PC-9 (cell line): ENCODE results near the gene NDUFAF2. TPM values are rescaled to one million over a fixed set of nuclear protein-coding genes. Genes with fewer than 3 reads are reported as not detected.

Experiments
- BruUV-seq: library from RNA; stranded (reverse); fragments of 400-500 nt; replicated peaks from 2 replicates; lab custom pipeline; 2021; lab: Mats Ljungman, UMichigan
- CTCF ChIA-PET: fragments of 300-600 bp; sonication (Branson Sonifier 250); formaldehyde crosslinking; loops from one replicate; lab custom pipeline; 2022; ENCODE audit warnings: antibody characterized with exemption; lab: Charles Lee
- POLR2A ChIA-PET: fragments of 300-600 bp; sonication (Branson Sonifier 250); formaldehyde crosslinking; loops from one replicate; lab custom pipeline; 2022; ENCODE audit warnings: antibody characterized with exemption; ENCODE audit not compliant: unreplicated experiment; lab: Charles Lee
- DNase-seq, 2 experiments: peaks; one replicate each; pipeline versions ENCODE4 v3.0.0 to v3.0.0-alpha.2; 2015 to 2022; ENCODE audit warnings: mixed read lengths in 1 of 2
- H2AFZ ChIP-seq: fragments of 200-600 bp; sonication (generic); 2 replicates; pipeline ENCODE4 v1.8.1; 2017; ENCODE audit warnings: antibody characterized with exemption
- H3F3A ChIP-seq: fragments of 200-600 bp; sonication (generic); 2 replicates; pipeline ENCODE4 v1.8.1; 2017; ENCODE audit warnings: antibody characterized with exemption, mild to moderate bottlenecking, low read depth; ENCODE audit not compliant: insufficient read depth
- H3K27ac ChIP-seq: fragments of 200-600 bp; sonication (generic); 2 replicates; pipeline ENCODE4 v1.6.1; 2016; ENCODE audit warnings: mixed run types
- H3K27me3 ChIP-seq: fragments of 200-600 bp; sonication (generic); 2 replicates; pipeline ENCODE4 v1.6.1; 2016; ENCODE audit warnings: low read depth, mixed run types; ENCODE audit not compliant: insufficient read depth
- H3K36me3 ChIP-seq: fragments of 200-600 bp; sonication (generic); 2 replicates; pipeline ENCODE4 v1.6.1; 2016; ENCODE audit warnings: low read depth, mixed run types
- H3K4me1 ChIP-seq: fragments of 200-600 bp; sonication (generic); replicated peaks from 2 replicates; pipeline ENCODE4 v1.6.1; 2016; ENCODE audit warnings: mixed run types; ENCODE audit not compliant: insufficient read depth
- H3K4me2 ChIP-seq: fragments of 200-600 bp; sonication (generic); 2 replicates; pipeline ENCODE4 v1.6.1; 2017; ENCODE audit warnings: mixed run types
- H3K4me3 ChIP-seq: fragments of 200-600 bp; sonication (generic); 2 replicates; pipeline ENCODE4 v1.6.1; 2016; ENCODE audit warnings: mixed run types
- H3K79me2 ChIP-seq: fragments of 200-600 bp; sonication (generic); 2 replicates; pipeline ENCODE4 v1.6.1; 2017; ENCODE audit warnings: low read depth, mixed run types
- H3K9me2 ChIP-seq: fragments of 200-600 bp; sonication (generic); 2 replicates; pipeline ENCODE4 v1.8.1; 2017; ENCODE audit warnings: mild to moderate bottlenecking; ENCODE audit not compliant: insufficient read depth
- H3K9me3 ChIP-seq: fragments of 200-600 bp; sonication (generic); 2 replicates; pipeline ENCODE4 v1.8.1; 2016; ENCODE audit warnings: low read depth; ENCODE audit not compliant: insufficient read depth
- H4K20me1 ChIP-seq: fragments of 200-600 bp; sonication (generic); 2 replicates; pipeline ENCODE4 v1.8.1; 2017; ENCODE audit not compliant: insufficient read depth
- EZH2 ChIP-seq: fragments of 200-600 bp; sonication (generic); IDR thresholded peaks from 2 replicates; pipeline ENCODE4 v1.8.0; 2017; ENCODE audit warnings: antibody characterized with exemption, low read depth
- intact Hi-C: fragments of 100-400 bp; cut with micrococcal nuclease; formaldehyde crosslinking; loops from one replicate; pipeline ENCODE4 v1.10.0; 2022; ENCODE audit not compliant: unreplicated experiment
- total RNA-seq: library from RNA; stranded (reverse); gene quantifications from 2 replicates; pipeline ENCODE4 v1.2.3, GENCODE V29; 2021
- TF ChIP-seq, protein P1 (sequence below): fragments of 200-600 bp; sonication (generic); conservative IDR thresholded peaks from 2 replicates; pipeline ENCODE4 v1.6.1; 2017; ENCODE audit warnings: mixed run types, antibody characterized with exemption, mild to moderate bottlenecking, moderate library complexity

NDUFAF2 gene
- total RNA-seq, 1 experiment from 2014 or later: 42.7 TPM

DNA sequence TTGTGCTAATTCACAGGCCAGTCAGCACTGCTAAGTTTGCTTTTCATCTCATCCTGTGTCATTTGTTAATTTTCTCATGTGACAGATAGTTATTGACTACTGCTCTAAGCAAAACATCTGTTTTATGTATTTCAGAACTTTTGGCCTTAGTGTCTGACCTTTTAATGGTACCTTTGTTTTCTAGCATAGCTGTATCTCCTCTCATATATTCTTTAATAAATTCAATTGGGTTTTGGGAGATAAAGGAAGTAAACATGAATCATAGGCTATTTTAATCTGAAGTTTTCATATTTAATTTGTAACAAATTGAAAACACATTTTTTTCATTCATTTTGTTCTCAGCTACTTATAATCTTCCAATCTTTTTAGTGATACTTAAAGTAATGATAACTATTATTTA is 13.1 kb downstream of the NDUFAF2 start:
- TF ChIP-seq EZH2: no peak
- TF ChIP-seq, protein P1, sequence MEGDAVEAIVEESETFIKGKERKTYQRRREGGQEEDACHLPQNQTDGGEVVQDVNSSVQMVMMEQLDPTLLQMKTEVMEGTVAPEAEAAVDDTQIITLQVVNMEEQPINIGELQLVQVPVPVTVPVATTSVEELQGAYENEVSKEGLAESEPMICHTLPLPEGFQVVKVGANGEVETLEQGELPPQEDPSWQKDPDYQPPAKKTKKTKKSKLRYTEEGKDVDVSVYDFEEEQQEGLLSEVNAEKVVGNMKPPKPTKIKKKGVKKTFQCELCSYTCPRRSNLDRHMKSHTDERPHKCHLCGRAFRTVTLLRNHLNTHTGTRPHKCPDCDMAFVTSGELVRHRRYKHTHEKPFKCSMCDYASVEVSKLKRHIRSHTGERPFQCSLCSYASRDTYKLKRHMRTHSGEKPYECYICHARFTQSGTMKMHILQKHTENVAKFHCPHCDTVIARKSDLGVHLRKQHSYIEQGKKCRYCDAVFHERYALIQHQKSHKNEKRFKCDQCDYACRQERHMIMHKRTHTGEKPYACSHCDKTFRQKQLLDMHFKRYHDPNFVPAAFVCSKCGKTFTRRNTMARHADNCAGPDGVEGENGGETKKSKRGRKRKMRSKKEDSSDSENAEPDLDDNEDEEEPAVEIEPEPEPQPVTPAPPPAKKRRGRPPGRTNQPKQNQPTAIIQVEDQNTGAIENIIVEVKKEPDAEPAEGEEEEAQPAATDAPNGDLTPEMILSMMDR: no peak
- Histone ChIP-seq H3K4me1 (no peaks in the 10 kb centered on the region), H3K4me2 (no peak overlapping the region), H3K4me3 (no peak overlapping the region), H4K20me1 (peaks cover 26% of the 10 kb centered on the region), H3K27ac (no peak overlapping the region), H3K36me3 (0 out of 2 replicates have a peak, but pooled peaks cover 3% of the 10 kb centered on the region), H3K9me3 (peaks cover 4% of the 10 kb centered on the region; the same call in 1 of the 2 replicates), H3K27me3 (no peaks in the 10 kb centered on the region), H3K9me2 (no peaks in the 10 kb centered on the region), H3K79me2 (peaks cover 76% of the 10 kb centered on the region), H3F3A (no peaks in the 10 kb centered on the region; the same call in 1 of the 2 replicates), H2AFZ (no peak overlapping the region)
- ChIA-PET POLR2A (interaction anchor here (0.6 kb wide), 1 partner anchor 599 kb away, joined by 9 read pairs; no protein-coding TSS in a partner anchor), CTCF (no interaction called here)
- intact Hi-C loops: loop anchor here (2.0 to 10.0 kb wide), 2 partner anchors 977 to 1267 kb away; no protein-coding TSS in a partner anchor
- DNase-seq: no peak
- no TSS peak for BruUV-seq

DNA sequence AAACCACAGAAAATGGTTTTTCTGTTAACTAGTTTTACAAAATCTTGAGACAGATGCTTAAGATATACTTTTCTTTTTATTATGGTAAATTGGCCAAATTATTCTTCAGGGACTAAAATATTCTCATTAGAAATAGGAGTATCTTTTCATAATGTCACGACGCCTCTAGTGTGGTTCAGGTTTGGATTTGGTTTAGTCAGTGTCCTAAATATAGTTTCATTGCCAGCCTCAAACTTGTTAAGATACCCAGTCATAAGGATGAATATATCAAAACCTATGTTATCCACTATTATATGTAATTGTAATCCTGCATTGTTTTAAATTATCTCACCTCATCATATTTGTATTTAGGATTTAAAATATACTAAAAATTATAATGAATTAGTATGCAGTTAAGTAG is 13.7 kb downstream of the NDUFAF2 start:
- CTCF ChIA-PET: no interaction called here
- Histone ChIP-seq H3K27ac (no peak overlapping the region), H3K4me3 (no peak overlapping the region), H4K20me1 (peaks cover 26% of the 10 kb centered on the region), H3F3A (no peaks in the 10 kb centered on the region; the same call in 1 of the 2 replicates), H3K9me2 (no peaks in the 10 kb centered on the region), H3K4me1 (no peaks in the 10 kb centered on the region), H3K4me2 (no peak overlapping the region), H3K27me3 (no peaks in the 10 kb centered on the region), H2AFZ (no peak overlapping the region), H3K79me2 (peaks cover 74% of the 10 kb centered on the region), H3K36me3 (0 out of 2 replicates have a peak, but pooled peaks cover 3% of the 10 kb centered on the region), H3K9me3 (peaks cover 4% of the 10 kb centered on the region; the same call in 1 of the 2 replicates)
- no peak for DNase-seq
- TF ChIP-seq, protein P1: no peak
- no peak for TF ChIP-seq EZH2
- intact Hi-C loops: loop anchor here (2.0 to 10.0 kb wide), 2 partner anchors 976 to 1266 kb away; no protein-coding TSS in a partner anchor
- POLR2A ChIA-PET: interaction anchor here (0.7 kb wide), 1 partner anchor 373 kb away, joined by 10 read pairs; no protein-coding TSS in a partner anchor
- BruUV-seq: no TSS peak

DNA sequence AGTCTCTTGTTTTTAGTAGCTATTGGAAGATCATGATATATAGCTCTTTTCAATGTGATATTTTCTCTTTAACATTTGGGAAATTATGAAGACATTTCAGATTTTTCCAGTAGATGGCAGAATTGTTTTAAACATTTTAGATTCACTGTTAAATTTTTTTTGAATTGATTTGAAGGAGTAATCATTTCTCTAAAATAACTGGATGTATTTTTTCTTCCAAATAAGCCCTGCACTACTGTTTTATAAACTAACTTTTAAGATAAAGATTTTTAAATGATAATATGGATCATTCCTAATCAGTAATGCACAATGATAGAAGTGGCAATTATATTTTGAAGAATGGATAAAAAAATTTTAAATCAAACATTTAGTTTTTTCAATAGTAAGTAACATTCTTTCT is 14.2 kb downstream of the NDUFAF2 start:
- Histone ChIP-seq H3K9me3 (peaks cover 4% of the 10 kb centered on the region; the same call in 1 of the 2 replicates), H3K36me3 (0 out of 2 replicates have a peak, but pooled peaks cover 3% of the 10 kb centered on the region), H2AFZ (no peak overlapping the region), H3K9me2 (no peaks in the 10 kb centered on the region), H3K27ac (no peak overlapping the region), H3K4me3 (no peak overlapping the region), H3K79me2 (peaks cover 70% of the 10 kb centered on the region), H3K27me3 (no peaks in the 10 kb centered on the region), H3F3A (no peaks in the 10 kb centered on the region; the same call in 1 of the 2 replicates), H3K4me2 (no peak overlapping the region), H3K4me1 (no peaks in the 10 kb centered on the region), H4K20me1 (peaks cover 26% of the 10 kb centered on the region)
- POLR2A ChIA-PET: interaction anchor here (0.5 to 0.7 kb wide), 2 partner anchors 14 to 373 kb away, joined by 10 to 12 read pairs; partner anchors contain the start of genes ERCC8 and NDUFAF2
- CTCF ChIA-PET: no interaction called here
- BruUV-seq: no TSS peak
- DNase-seq: peak in 1 of 2 experiments; percentile 39
- intact Hi-C loops: loop anchor here (2.0 to 10.0 kb wide), 2 partner anchors 976 to 1266 kb away; no protein-coding TSS in a partner anchor
- no peak for TF ChIP-seq EZH2
- TF ChIP-seq, protein P1: peak; percentile 73
